ENCODE data around the gene REEP3.
A peak's percentile ranks its signal among the peaks of the same experiment; 100 is the strongest.

The REEP3 gene

GRCh38 chr10:63666836-63667383 is 145.7 kb downstream of the REEP3 start:
- DNase-seq (ENCODE audit: low spot score) = peak; percentile 78

GRCh38 chr10:63667596-63668480 is 146.6 kb downstream of the REEP3 start:
- no peak for DNase-seq (ENCODE audit: low spot score)

GRCh38 chr10:63670291-63670898 is 149.2 kb downstream of the REEP3 start:
- DNase-seq (ENCODE audit: low spot score) = no peak

- DNase-seq (ENCODE audit: low spot score) = peak; percentile 73
Observed at GRCh38 chr10:63671317-63671937, 150.2 kb downstream of the REEP3 start.

GRCh38 chr10:63672491-63672890 is 151.3 kb downstream of the REEP3 start:
- no peak for DNase-seq (ENCODE audit: low spot score)

GRCh38 chr10:63673246-63673645 is 152.0 kb downstream of the REEP3 start:
- DNase-seq (ENCODE audit: low spot score) = no peak

- no peak for DNase-seq (ENCODE audit: low spot score)
Observed at GRCh38 chr10:63673846-63674245, 152.6 kb downstream of the REEP3 start.

Data from AG08395 (cell line).